DOHH2 (cell line): Measurements from ENCODE around the gene C20orf202.

Source experiments
- EZH2phosphoT487 ChIP-seq: fragments of 200-600 bp; sonication (generic); IDR thresholded peaks from 2 replicates; pipeline ENCODE4 v1.6.1; 2017; ENCODE audit warnings: borderline replicate concordance, mild to moderate bottlenecking, antibody characterized with exemption, low read length, moderate library complexity, mixed read lengths
- TF ChIP-seq, protein P1 (sequence below): fragments of 200-600 bp; sonication (generic); IDR thresholded peaks from one replicate; pipeline ENCODE4 v1.5.1; 2014; ENCODE audit warnings: antibody characterized with exemption, mild to moderate bottlenecking, low read depth, low read length; ENCODE audit not compliant: poor library complexity, severe bottlenecking

GRCh38 chr20:1255675-1256074 lies 52.4 kb downstream of the C20orf202 start:
- TF ChIP-seq, protein P1, sequence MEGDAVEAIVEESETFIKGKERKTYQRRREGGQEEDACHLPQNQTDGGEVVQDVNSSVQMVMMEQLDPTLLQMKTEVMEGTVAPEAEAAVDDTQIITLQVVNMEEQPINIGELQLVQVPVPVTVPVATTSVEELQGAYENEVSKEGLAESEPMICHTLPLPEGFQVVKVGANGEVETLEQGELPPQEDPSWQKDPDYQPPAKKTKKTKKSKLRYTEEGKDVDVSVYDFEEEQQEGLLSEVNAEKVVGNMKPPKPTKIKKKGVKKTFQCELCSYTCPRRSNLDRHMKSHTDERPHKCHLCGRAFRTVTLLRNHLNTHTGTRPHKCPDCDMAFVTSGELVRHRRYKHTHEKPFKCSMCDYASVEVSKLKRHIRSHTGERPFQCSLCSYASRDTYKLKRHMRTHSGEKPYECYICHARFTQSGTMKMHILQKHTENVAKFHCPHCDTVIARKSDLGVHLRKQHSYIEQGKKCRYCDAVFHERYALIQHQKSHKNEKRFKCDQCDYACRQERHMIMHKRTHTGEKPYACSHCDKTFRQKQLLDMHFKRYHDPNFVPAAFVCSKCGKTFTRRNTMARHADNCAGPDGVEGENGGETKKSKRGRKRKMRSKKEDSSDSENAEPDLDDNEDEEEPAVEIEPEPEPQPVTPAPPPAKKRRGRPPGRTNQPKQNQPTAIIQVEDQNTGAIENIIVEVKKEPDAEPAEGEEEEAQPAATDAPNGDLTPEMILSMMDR: no peak
- no peak for TF ChIP-seq EZH2phosphoT487
